GM23248 (cell line): ENCODE measurements around the gene RNFT2.

Source experiments
- EZH2 ChIP-seq: fragments of 200-600 bp; sonication (generic); IDR thresholded peaks from 2 replicates; pipeline ENCODE4 v1.6.1; 2018; ENCODE audit warnings: antibody characterized with exemption, mild to moderate bottlenecking; ENCODE audit not compliant: insufficient read depth, poor library complexity, severe bottlenecking
- EZH2phosphoT487 ChIP-seq: fragments of 200-600 bp; sonication (generic); IDR thresholded peaks from 2 replicates; pipeline ENCODE4 v1.6.1; 2018; ENCODE audit warnings: antibody characterized with exemption, moderate library complexity, mild to moderate bottlenecking, low read depth; ENCODE audit not compliant: insufficient read depth

DNA sequence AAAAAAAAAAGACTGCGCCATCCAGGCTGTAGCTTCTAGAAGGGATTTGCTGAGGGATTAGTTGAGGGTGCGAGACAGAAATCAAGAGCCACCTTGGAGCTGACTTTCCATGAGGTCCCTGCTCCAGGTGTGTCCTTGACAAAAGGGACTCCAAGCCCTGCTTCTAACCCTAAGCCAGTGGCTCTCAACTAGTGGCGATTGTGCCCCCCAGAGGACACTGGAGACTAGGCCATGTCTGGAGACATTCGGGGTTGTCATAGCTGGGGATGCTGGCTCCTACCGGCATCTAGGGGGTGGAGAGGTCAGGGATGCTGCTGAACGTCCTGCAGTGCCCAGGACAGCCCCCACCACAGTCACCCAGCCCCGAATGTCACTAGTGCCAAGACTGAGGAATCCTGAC lies 40.8 kb upstream of the RNFT2 start:
- no peak for TF ChIP-seq EZH2
- no peak for TF ChIP-seq EZH2phosphoT487
